HG02870 (cell line): ENCODE results near the gene ATXN7L2.
A peak's percentile ranks its signal among the peaks of the same experiment; 100 is the strongest.

Experiments
- ATAC-seq: cut with Tn5 transposase; IDR thresholded peaks from one replicate; pipeline ENCODE4 v1.9.1; 2021; ENCODE audit warnings: mild to moderate bottlenecking, moderate library complexity; ENCODE audit not compliant: unreplicated experiment

ATXN7L2 gene

DNA sequence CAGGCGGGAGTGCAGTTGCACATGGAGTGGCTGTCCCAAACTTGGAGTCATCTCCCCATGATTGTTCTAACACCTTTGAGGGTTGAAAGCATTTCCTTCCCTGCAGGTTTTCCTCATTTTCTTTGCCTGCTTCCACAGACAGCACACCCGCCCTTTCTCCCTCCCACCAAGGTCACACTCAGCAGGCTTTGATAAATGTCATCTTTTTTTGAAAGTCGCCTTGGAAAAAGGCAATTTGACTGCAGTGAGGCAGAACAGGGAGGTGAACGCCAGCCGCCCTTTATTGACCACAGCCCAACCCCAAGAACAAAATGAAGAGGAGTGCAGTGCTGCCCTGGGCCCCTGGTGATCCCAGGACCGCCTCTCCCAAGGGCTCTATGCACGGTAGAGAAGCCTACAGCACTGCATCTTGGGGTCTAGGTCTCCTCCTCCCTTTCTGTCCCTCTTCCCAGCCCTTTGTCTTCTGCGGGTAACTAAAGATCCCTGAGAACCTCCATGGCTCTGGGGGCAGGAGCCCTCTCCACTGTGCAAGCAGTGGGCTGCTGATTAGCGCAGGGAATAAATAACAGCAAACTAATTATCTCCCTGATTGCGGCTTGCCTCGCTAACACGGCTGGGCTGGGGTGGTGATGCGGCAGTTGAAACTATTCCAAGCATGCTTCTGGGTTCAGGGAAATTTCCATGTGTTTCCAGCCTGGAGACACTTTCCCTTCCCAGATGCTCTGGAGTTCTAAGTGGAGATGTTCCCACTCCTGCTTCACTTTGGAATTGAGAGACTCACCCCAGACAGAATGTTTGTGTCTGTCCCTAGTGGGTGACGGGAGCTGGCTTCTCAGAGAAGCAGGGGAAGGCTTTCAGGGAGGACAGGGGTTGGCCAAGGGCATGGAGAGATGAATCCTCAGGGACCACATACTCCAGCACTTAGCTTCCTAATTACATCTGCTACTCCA, 37.6 kb downstream of the ATXN7L2 start:
- no peak for ATAC-seq

DNA sequence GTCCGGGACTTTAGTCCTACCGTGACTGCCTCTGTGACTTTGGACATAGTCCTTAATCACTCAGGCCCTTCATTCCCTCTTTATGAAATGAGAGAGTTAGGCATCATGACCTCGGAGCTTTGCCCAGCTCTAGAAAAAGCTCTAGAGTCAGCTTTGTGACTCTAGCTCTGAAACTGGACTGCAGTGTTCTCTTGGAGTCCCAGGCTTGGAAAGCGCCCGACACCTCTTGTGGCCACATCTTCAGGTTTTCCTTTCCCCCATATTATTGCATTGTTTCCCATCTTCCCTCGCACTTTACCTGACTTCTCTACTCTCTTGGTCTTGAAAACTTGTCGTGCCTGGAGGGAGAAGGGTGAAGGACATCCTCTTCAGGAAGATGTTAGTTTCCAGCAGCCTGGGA, 38.3 kb downstream of the ATXN7L2 start:
- no peak for ATAC-seq

DNA sequence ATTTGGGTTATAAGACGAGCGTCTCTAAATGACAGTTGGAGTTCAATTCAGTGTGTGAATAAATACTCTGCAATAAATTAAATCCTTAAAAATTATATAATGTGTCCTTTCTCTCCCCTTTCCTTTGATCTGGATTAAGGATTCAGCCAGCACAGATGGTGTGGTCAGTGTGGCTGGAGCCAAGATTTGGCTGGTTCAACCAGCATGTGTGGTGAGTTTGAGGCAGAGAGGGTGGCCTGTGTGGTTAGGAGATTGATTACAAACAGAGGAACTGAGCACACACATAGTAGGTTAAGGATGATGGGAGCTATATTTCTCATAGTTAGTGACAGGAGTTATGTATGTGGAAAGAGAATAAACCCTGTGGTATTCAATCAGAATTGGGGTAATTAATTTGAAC, 40.0 kb downstream of the ATXN7L2 start:
- ATAC-seq, result no peak

DNA sequence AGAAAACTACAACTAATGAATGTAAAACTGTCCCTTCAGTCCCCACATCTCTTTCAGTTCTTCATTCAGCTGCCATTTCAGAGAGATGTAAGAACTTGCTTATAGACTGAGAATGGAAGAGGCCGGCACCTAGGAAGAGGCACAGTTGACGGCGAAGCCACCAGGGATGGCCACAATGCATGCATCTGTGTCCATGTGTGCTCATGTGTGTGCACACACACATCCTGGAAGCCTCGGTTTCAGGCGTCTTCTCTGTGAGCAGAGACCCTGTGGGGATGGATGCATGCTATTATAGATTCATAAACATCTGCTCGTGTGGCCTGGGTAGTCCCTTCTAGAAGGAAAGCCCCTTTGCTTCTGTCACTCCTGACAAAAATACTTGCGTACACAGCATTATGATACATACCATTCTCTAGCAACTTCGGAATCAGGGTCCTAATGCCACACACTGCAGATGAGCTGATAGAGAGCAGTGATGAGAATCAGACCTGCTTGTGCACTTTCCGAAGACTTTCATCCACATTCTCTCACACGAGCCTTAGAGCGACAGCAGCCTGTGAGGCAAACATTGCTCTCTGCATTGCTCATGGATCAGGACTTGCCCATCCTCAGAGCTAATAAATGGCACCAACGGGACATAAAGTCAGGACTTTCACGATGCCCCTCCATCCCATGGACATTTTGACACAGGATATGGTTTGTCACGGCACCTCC, 43.5 kb downstream of the ATXN7L2 start:
- ATAC-seq, result peak; percentile 76

DNA sequence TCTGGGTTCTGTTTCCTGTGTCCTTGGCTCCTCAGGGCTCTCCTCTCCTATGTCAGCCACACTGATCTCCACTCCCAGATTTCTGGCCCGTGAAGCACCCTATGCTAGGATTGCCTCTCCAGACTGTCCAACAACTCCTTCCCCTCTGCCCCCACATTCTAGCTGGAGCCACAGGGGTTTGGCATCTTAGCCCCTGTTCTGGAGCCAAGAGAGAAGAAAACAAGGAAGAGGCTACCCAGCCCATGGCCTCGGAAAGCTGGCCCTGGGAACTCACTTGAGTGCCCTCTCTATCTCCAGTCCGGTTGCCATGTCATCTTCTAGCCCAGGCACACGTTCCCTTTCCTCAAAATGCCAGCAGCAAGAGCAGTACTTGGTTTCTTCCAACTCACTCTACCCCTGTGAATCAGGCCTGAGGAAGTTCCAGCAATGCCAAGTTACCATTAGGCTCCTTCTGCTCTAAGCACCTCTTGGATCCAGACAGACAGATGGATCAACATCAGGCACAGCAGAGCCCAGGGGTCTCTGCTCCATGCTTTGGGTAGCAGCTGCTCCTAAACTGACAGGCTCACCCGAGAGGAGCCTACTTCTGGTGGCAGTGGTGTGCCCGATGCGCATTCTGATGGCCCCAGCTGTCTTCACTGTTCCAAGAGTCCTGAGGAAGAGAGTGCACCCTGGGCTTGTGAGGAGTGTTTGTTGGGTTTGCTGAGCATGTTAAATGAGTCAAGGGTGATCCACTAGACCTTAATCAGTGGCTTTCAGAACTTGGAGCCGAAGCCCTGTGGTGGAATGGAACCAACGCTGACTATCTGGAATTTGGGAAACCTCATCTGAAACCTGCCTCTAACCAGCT, 44.4 kb downstream of the ATXN7L2 start:
- no peak for ATAC-seq

DNA sequence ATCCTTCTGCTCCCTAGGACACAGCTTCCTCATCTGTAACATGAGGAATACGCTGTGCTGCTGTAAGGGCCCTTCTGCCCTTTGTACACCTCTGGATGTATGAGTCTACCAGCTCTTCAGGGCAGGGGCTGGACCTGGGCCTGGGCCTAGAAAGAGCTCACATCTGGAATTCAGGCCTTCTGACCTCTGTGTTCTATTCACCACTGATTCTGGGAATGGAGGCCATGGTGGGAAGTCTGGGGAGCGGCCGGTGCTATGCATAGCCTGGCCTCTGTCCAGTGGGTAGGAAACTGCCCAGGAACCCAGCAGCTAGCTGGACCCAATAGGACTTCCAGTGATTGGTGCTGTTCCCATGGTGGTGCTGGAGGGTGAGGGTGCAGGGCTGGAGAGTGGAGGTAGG, 45.0 kb downstream of the ATXN7L2 start:
- ATAC-seq, result no peak

DNA sequence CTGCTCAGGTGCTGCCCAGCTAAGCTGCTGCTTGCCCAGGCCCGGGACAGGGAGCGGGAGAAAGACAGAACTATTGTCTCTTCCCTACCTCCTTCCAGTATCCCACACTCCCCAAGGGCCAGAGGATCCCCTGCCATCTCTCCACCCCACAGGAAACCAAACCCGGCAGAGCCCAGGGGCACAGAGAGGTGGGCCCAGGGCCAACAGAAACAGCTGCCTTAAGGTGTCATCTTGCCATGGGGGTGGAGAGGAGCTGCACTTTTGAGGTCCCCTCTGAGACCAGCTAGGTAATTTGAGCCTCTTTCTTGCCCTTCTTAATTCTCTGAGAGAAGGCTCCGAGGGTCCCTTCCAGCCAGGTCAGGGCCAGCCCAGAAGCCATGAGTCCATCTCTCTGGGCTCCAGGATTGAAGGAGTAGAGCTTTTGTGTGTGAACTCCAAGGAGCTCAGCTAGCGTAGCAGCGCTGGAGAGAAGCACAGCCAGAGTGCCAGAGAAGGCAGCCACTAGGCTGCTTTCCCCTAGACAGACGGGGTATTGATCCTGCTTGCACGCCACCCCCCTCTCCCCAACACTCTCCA, 46.3 kb downstream of the ATXN7L2 start:
- ATAC-seq, result no peak

DNA sequence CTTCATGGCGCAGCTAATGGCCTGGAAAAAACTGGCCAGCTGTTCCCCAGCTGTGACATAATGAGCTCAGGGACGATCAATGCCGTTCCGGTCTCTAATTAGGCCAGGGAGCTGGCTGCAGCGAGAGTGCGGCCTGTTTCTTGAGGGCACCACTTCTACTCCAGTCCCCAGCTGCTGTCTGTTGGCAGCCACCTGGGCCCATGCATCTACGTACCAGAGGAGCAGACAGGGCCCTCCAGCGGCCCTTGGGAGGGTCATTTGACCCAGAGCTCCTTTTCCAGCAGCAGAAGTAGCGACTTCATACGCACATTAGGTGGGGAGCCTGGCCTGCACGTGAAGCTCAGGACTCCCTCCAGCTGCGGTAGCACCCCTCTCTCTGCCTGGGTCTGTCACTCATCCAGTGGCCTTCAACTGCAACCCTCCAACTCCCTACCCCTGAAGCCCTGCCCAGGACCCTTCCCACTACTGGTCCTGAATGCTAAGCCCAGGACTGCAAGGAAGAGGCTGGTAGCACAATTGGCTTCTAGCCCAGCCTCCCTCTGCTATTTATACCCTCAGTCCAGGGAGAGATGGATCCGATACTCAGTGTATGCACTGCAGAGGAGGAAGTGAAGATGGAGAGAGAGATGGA, 46.9 kb downstream of the ATXN7L2 start:
- no peak for ATAC-seq

DNA sequence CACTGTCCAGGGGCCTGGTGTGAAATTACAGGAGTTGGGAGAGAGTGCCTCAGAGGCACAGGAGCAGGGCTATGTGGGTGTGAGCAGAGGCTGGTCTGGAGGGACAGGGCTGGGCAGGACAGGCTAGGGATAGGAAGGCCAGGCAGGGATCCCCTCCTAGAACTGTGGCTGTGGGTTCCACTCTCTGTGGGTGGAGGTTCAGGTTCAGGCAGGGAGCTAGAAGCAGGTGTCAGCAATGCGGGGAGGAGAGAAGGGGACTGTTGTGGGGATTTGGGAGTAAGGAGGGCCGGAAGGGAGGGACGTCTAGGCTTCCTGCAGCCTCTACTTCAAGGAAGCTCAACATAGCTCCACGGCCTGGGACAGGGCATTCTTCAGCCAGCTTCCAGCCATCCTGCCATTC, 47.7 kb downstream of the ATXN7L2 start:
- ATAC-seq, result no peak

DNA sequence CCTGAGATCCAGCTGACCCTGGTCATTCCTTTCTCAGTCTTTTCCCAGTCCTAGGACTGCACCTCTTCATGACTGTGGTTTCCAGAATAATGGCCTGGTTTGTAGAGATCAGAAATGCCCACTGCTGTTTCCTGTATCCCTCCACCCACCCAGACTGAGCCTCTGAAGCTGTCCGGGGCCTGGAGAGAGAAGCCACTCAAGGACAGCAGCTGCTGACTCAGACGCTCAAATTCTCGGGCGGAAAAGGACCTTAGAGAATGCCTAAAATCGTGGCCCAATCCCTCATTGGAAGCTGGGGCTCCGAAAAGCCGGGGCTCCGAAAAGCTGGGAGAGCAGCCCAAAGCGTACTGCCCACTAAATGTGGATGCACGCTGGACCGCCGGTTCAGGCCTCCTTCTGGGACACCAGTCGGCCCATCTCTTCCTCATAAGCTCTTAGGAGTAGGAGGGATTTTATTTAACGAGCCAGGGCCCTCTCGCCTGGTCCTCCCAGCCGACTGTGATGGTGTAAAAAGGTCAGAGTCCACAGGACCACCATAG, 48.2 kb downstream of the ATXN7L2 start:
- no peak for ATAC-seq

DNA sequence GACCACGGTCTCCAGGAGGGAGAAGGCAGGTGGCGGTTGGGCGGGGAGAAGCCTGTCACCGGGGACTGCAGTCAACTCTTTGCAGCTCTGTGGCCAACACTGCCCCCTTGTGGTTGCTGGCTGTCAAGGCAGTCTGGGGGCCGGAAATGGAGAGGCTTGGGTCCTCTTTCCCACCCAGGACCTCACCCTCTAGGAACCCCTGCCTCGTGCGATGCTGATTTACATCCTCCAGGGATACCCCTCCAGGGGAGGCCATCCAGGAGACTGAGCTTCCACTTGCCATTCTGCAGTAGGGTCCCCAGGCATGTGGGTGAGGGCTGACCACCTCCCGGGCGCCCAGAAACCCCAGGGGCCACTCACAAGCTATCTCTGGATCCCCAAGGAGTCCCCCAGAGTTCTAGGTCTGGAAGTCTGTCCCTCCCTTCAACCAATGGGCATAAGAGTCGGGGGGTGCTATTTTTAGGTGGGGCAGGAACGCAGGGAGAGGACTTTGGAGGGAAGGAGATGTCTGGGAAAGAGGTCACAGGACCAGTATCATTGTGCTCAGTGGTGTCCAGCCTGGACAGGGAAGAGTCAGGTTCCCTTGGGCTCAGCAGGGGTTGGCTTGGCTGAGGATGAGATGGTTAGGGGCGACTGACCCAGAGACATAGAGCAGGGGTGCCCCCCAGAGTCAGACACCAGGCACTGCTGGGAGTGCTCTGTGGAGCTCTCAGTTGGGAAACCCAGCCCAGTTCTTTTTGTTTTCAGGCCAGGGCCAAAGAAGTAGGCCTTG, 48.8 kb downstream of the ATXN7L2 start:
- ATAC-seq, result peak; percentile 68

DNA sequence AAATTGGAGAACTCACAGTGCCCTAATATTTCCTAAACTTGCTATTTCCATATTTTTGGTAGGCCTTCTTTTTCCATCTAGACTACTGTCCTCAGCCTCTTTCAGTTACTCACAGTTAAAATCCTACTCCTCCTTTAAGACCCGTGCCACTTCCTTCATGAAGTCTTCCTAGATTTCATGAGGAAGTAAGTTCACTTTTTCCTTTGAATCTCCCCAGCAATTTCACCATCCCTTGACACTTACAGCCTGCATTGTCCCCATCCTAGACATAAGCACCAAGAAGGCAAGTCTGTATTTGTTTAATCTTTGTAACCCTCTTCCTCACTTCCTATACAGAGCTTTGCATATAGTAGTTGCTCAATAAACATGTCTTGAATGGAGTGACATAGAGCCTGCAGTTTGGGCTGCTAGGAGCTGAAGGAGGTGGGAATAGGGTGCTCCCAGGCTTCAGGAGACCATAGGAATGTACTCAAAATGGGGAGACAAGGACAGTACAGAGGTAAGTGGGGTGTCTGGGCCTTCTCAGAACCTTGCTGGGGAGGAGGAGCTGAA, 50.7 kb downstream of the ATXN7L2 start:
- ATAC-seq, result no peak

DNA sequence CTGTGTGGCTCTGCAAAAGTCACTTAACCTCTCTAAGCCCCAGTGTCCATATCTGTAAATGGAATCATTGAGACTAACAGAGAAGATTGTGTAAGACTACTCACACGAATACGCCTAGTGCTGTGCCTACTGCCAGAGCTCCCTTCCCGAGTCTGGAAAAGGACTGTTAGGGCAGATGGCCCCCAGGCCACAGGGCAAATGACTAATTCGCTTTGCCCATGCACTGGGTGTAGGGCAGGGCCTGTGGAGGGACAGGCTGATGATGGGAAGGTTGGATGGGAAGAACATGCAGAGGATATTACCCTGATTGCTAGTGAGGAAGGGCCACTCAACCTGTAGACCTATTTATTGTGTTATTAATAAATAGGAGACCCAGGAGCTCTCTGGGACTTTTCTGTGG, 51.8 kb downstream of the ATXN7L2 start:
- no peak for ATAC-seq

DNA sequence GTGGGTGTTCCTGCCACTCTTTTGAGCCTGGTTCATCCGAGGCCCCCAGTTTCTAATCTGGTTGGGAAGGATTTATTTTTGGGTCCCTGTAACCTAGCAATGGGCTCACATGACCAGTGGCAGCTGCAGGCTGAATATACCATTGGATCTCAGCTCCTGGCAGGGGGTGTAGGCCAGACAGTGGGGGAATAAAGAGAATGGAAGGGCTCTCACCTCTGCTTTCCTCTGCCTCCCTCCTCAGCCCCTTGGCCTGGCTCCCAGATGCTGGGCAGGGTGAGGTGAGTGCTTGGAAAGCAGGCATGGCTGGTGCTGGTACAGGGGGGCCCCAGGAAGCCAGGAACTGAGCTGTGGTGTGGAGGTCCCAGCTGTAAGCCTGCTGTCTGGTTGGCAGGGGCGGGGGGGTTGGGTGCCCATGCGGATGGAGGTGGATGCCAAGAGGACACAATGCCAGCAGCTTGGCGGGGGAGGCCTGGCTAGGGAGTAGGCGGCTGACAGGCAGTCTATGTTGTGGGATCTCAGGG, 52.3 kb downstream of the ATXN7L2 start:
- no peak for ATAC-seq

DNA sequence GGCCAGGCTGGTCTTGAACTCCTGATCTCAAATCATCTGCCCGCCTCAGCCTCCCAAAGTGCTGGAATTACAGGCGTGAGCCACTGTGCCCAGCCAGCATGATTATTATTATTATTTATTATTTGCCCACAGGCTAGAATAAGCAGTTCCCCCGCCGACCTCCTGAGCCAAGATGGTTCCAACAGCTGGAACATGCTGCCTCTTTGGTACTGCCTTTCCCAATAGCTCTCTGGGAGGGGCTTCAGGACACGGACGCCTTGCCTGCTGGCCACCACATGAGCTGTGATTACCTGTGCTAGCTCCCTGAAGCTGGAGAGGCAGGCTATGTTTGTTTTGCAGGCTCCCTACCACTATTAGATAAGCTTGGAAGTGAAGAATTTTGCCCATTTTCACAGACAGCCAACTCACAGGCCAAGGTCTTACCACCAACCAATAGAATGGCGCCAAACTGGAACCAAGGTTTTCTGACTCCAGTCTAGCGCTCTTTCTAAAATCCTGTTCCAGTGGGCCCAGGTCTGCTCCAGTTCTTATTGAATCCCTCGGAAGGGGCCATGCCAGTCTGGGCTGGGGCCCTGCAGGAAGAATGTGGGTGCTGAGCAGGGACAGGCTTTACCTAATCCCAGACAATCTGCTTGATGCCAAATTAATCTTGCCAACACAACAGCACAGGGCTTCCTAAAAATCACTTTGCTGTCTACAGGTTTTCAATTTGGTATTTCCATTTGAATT, 53.9 kb downstream of the ATXN7L2 start:
- ATAC-seq, result no peak

DNA sequence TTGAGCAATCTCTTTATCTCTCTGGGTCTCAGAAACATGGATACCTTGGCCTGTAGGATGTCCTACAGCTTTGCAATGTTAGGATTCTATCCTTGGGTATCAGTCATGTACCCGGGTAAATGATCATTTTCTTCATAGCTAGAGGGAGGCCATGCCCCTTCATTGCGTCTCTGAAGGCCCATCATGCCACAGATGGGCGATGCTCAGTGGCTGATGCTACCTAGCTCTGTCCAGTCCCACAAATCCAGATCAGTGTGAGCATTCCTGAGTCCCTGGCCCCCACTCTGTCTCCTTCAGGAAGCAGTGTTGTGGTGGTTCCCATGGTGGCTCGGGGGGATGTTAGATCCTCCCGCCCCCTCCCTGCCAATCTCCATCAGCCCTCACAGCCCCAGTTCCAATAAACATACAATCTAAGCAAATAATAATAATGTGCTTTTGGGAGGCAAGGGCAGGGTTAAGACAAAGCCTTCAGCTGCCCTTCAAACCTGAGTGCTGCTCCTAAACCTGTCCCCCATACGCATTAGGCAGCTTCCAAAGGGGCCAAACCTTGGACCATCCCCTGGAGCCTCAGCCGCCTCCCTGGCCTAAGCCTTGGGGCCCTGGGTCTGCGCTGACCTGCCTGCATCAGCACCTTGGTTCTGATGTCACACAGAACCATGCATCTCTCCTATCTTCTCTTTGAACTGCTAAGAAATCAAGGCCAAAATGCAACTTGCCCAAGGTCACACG, 55.3 kb downstream of the ATXN7L2 start:
- no peak for ATAC-seq

DNA sequence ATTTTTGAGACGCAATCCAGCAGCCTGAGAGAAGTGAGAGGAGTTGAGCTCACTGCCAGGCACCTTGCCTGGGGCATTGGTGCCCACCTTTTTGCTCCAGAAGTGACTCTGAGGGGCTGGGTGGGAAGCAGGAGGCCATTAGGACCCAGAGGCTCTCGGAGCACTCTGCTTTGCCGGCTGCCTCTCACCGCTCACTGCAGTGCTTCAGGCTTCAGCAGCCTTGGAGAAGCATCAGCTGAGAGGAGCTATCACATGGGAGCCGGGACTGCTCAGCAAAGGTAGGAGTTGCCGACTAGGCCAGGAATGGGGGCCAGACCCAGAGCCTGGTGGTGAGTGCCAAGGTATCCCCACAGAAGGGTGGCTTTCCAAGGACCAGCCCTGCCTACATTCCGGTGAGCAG, 56.0 kb downstream of the ATXN7L2 start, which contains the start of gene GPR61:
TSS of gene GPR61 (plus strand) at position 197 of the 400 bp plus-strand sequence. CDS start 3,151 bp downstream, outside the sequence.
- no peak for ATAC-seq
